OCI-LY7 (cell line): ENCODE measurements around the gene INSR. TPM values are rescaled to one million over a fixed set of nuclear protein-coding genes. Genes with fewer than 3 reads are reported as not detected.

Experiments used
- BruUV-seq: library from RNA; stranded (reverse); fragments of 400-500 nt; replicated peaks from 2 replicates; lab custom pipeline; 2021; lab: Mats Ljungman, UMichigan
- CTCF ChIA-PET: fragments of 300-600 bp; sonication (Branson Sonifier 250); formaldehyde crosslinking; loops from one replicate; lab custom pipeline; 2022; ENCODE audit warnings: antibody characterized with exemption; ENCODE audit not compliant: unreplicated experiment; lab: Charles Lee
- POLR2A ChIA-PET: fragments of 300-600 bp; sonication (Branson Sonifier 250); formaldehyde crosslinking; loops from one replicate; lab custom pipeline; 2022; ENCODE audit warnings: antibody characterized with exemption; lab: Charles Lee
- DNase-seq: peaks from one replicate; pipeline ENCODE4 v3.0.0-alpha.2; 2015; ENCODE audit warnings: low spot score
- H2AFZ ChIP-seq: fragments of 200-600 bp; sonication (generic), shearing (Covaris generic); 2 replicates; pipeline ENCODE4 v1.6.1; 2014; ENCODE audit warnings: mild to moderate bottlenecking, antibody characterized with exemption, low read length, moderate library complexity
- H3K27ac ChIP-seq: fragments of 200-600 bp; sonication (generic); 2 replicates; pipeline ENCODE4 v1.5.1; 2014; ENCODE audit warnings: mixed run types, low read depth, mild to moderate bottlenecking, moderate library complexity, low read length, inconsistent platforms; ENCODE audit not compliant: poor library complexity, severe bottlenecking
- H3K36me3 ChIP-seq: fragments of 200-600 bp; sonication (generic); 2 replicates; pipeline ENCODE4 v1.6.1; 2014; ENCODE audit warnings: mild to moderate bottlenecking, antibody characterized with exemption, low read length, moderate library complexity, mixed read lengths; ENCODE audit not compliant: insufficient read depth
- H3K4me1 ChIP-seq: fragments of 200-600 bp; sonication (generic); 2 replicates; pipeline ENCODE4 v1.5.1; 2014; ENCODE audit warnings: mild to moderate bottlenecking, low read length; ENCODE audit not compliant: insufficient read depth, poor library complexity, severe bottlenecking
- H3K4me2 ChIP-seq: fragments of 200-600 bp; sonication (generic); 2 replicates; pipeline ENCODE4 v1.6.1; 2014; ENCODE audit warnings: mild to moderate bottlenecking, low read length
- H3K4me3 ChIP-seq: fragments of 200-600 bp; sonication (generic); 2 replicates; pipeline ENCODE4 v1.5.1; 2014; ENCODE audit warnings: mild to moderate bottlenecking, low read depth, low read length; ENCODE audit not compliant: poor library complexity, severe bottlenecking
- H3K79me2 ChIP-seq: fragments of 200-600 bp; sonication (generic); 2 replicates; pipeline ENCODE4 v1.6.1; 2016; ENCODE audit warnings: low read depth, mild to moderate bottlenecking, low read length, moderate library complexity, mixed read lengths; ENCODE audit not compliant: insufficient read depth
- H3K9me2 ChIP-seq: fragments of 200-600 bp; sonication (generic); 2 replicates; pipeline ENCODE4 v1.6.1; 2016; ENCODE audit warnings: mild to moderate bottlenecking, low read length, mixed read lengths; ENCODE audit not compliant: insufficient read depth
- H3K9me3 ChIP-seq: fragments of 200-600 bp; sonication (generic); 2 replicates; pipeline ENCODE4 v1.6.1; 2014; ENCODE audit warnings: mild to moderate bottlenecking, mixed run types, low read length, mixed read lengths
- H4K20me1 ChIP-seq: fragments of 200-600 bp; sonication (generic); 2 replicates; pipeline ENCODE4 v1.6.1; 2014; ENCODE audit warnings: mild to moderate bottlenecking, antibody characterized with exemption, low read length, moderate library complexity, mixed read lengths; ENCODE audit not compliant: insufficient read depth
- EZH2phosphoT487 ChIP-seq: fragments of 200-600 bp; sonication (generic); IDR thresholded peaks from 2 replicates; pipeline ENCODE4 v1.6.1; 2018; ENCODE audit warnings: low read depth, borderline replicate concordance, mild to moderate bottlenecking, mixed run types, antibody characterized with exemption, low read length, moderate library complexity, mixed read lengths
- intact Hi-C: fragments of 100-400 bp; cut with micrococcal nuclease; formaldehyde crosslinking; loops from one replicate; pipeline ENCODE4 v1.10.0; 2022; ENCODE audit not compliant: unreplicated experiment
- total RNA-seq, 2 experiments: library from RNA; depleted of rRNA in 1 of 2; stranded (reverse); fragments of >200 nt in 1 of 2; shearing (Covaris generic) in 1 of 2; gene quantifications; 2 replicates each; pipeline ENCODE4 v1.2.3, GENCODE V29; 2014 to 2022
- TF ChIP-seq, protein P1 (sequence below): fragments of 200-600 bp; sonication (generic); conservative IDR thresholded peaks from 2 replicates; pipeline ENCODE4 v1.5.1; 2014; ENCODE audit warnings: mild to moderate bottlenecking, antibody characterized with exemption, low read length, moderate library complexity, mixed read lengths

INSR gene
- total RNA-seq, 2 experiments from 2014 or later, result 57.7 to 74.0 TPM

DNA sequence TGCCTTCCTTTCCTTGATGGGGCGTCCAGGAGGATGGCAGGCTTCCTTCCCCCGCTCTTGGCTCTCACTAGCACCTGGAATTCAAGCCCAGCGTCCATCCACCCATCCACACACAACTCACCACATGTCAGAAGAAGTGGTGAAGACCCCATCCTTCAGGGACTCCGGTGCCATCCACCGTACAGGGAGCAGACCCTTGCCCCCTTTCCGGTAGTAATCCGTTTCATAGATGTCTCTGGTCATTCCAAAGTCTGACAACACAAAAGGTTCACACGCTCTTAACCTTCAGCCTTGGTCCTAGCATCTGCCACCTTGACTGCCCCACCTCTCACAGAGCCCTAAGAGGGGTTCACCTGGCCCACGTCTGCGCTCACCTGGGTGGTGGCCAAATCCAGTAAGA is 173.7 kb downstream of the INSR start:
- no peaks in the 10 kb centered on the region for H3K4me1 ChIP-seq
- H3K9me3 ChIP-seq, result 0 out of 2 replicates have a peak, but pooled peaks cover 2% of the 10 kb centered on the region
- intact Hi-C loops, result no loop called here
- H3K79me2 ChIP-seq, result no peaks in the 10 kb centered on the region
- no peak for DNase-seq
- H3K9me2 ChIP-seq, result no peaks in the 10 kb centered on the region
- H3K36me3 ChIP-seq, result peaks cover 77% of the 10 kb centered on the region
- H3K27ac ChIP-seq, result no peak overlapping the region
- POLR2A ChIA-PET, result no interaction called here
- no peaks in the 10 kb centered on the region for H4K20me1 ChIP-seq
- BruUV-seq, result no TSS peak
- no peak overlapping the region for H2AFZ ChIP-seq
- TF ChIP-seq EZH2phosphoT487, result no peak
- TF ChIP-seq, protein P1, sequence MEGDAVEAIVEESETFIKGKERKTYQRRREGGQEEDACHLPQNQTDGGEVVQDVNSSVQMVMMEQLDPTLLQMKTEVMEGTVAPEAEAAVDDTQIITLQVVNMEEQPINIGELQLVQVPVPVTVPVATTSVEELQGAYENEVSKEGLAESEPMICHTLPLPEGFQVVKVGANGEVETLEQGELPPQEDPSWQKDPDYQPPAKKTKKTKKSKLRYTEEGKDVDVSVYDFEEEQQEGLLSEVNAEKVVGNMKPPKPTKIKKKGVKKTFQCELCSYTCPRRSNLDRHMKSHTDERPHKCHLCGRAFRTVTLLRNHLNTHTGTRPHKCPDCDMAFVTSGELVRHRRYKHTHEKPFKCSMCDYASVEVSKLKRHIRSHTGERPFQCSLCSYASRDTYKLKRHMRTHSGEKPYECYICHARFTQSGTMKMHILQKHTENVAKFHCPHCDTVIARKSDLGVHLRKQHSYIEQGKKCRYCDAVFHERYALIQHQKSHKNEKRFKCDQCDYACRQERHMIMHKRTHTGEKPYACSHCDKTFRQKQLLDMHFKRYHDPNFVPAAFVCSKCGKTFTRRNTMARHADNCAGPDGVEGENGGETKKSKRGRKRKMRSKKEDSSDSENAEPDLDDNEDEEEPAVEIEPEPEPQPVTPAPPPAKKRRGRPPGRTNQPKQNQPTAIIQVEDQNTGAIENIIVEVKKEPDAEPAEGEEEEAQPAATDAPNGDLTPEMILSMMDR, result no peak
- CTCF ChIA-PET, result interaction anchor here (1.0 kb wide), 1 partner anchor 239 kb away, joined by 3 read pairs; no protein-coding TSS in a partner anchor
- H3K4me2 ChIP-seq, result no peak overlapping the region
- H3K4me3 ChIP-seq, result no peak overlapping the region

DNA sequence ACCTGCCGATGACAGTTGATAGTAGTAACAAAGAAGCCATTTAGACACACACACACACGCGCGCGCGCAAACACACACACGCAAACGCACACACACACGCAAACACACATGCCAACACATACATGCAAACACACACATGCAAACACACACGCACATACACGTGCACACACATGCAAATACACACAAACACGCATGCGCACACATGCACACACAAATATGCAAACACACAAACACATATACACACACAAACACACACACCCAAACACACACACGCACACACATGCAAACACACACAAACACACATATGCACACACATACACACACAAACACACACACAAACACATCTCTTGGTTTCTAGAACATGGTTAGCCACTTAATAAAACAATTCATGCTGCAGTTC is 174.6 kb downstream of the INSR start:
- no peaks in the 10 kb centered on the region for H3K4me1 ChIP-seq
- no peaks in the 10 kb centered on the region for H3K9me2 ChIP-seq
- POLR2A ChIA-PET, result interaction anchor here (0.6 kb wide), 1 partner anchor 26 kb away, joined by 4 read pairs; no protein-coding TSS in a partner anchor
- DNase-seq, result no peak
- H3K79me2 ChIP-seq, result no peaks in the 10 kb centered on the region
- H4K20me1 ChIP-seq, result no peaks in the 10 kb centered on the region
- no TSS peak for BruUV-seq
- CTCF ChIA-PET, result no interaction called here
- TF ChIP-seq EZH2phosphoT487, result no peak
- TF ChIP-seq, protein P1, result no peak
- H3K9me3 ChIP-seq, result no peaks in the 10 kb centered on the region
- intact Hi-C loops, result no loop called here
- no peak overlapping the region for H3K4me2 ChIP-seq
- H3K36me3 ChIP-seq, result peaks cover 74% of the 10 kb centered on the region
- no peak overlapping the region for H3K27ac ChIP-seq
- H3K4me3 ChIP-seq, result no peak overlapping the region
- no peak overlapping the region for H2AFZ ChIP-seq

- TF ChIP-seq EZH2phosphoT487, result no peak
- TF ChIP-seq, protein P1, result no peak
- POLR2A ChIA-PET, result no interaction called here
- Histone ChIP-seq H2AFZ (no peak overlapping the region), H3K9me2 (no peaks in the 10 kb centered on the region), H3K36me3 (peaks cover 65% of the 10 kb centered on the region), H3K4me2 (no peak overlapping the region), H4K20me1 (no peaks in the 10 kb centered on the region), H3K4me3 (no peak overlapping the region), H3K27ac (no peak overlapping the region), H3K9me3 (no peaks in the 10 kb centered on the region), H3K4me1 (no peaks in the 10 kb centered on the region), H3K79me2 (no peaks in the 10 kb centered on the region)
- no TSS peak for BruUV-seq
- intact Hi-C loops, result no loop called here
- CTCF ChIA-PET, result no interaction called here
- no peak for DNase-seq
These were observed 177.0 kb downstream of the INSR start for GRCh38 chr19:7117248-7117647.
